HG02588 (cell line): ENCODE measurements around the gene FANCL.
"Not testable (repeated sequence)": the region's sequence is repeated elsewhere in the genome, so short reads cannot be mapped to it uniquely, and the experiment has no call there.

Experiments used
- ATAC-seq: cut with Tn5 transposase; IDR thresholded peaks from one replicate; pipeline ENCODE4 v1.9.1; 2021; ENCODE audit warnings: mild to moderate bottlenecking, moderate library complexity; ENCODE audit not compliant: unreplicated experiment

The FANCL gene

DNA sequence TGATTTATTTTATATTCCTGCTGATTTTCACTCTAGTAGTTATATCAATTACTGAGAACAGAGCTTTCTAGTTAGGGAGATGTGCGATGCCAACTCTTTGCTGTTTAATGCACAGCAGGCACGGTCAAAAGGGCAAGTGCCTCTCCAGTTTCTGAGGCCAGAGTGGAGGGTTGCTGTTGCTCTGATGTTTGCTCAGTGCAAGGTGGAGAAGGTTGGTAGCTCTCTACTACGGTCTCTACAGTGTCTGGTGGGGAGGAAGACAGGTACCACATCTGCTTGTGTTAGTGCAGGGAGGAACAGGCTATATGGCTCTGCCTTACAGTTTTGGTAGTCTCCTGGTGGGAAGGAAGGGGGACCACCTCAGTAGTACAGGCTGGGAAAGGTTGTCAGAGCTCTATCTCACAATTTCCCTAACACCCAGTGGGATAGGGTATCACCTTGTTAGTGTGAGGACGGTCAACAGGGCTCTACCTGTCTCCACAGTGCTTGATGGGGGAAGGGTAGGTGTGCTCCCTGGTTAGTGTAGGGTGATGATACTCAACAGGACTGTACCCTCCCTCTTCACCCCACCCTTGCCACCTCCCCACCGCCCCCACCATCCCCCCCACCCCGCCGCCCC is 85.9 kb downstream of the FANCL start:
- ATAC-seq: no peak

DNA sequence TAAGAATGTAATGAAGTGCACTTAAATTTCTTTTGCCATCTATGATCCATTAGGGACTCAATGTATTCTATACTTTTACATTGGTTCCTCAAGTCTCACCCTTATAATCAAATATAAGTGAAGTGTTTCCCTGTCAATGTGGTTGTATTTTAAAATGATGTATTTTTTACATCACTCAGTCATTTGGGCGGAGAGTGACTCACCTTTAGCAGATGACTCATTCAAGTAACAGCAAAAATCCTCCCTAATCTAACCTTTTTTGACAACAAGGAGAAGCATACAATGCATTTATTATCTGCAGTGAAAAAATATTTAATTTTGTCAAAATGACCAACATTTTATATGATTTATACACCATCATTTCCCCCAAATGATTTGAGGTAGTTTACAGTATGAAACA is 94.4 kb downstream of the FANCL start:
- ATAC-seq: no peak

DNA sequence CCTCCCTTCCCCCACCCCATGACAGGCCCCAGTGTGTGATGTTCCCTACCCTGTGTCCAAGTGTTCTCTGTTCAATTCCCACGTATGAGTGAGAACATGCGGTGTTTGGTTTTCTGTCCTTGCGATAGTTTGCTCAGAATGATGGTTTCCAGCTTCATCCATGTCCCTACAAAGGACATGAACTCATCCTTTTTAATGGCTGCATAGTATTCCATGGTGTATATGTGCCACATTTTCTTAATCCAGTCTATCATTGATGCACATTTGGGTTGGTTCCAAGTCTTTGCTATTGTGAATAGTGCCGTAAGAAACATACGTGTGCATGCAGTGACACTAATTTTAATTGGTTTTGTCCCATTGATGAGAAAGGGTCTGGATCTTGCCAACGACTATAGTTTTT is 95.4 kb downstream of the FANCL start:
- not testable (repeated sequence) for ATAC-seq

DNA sequence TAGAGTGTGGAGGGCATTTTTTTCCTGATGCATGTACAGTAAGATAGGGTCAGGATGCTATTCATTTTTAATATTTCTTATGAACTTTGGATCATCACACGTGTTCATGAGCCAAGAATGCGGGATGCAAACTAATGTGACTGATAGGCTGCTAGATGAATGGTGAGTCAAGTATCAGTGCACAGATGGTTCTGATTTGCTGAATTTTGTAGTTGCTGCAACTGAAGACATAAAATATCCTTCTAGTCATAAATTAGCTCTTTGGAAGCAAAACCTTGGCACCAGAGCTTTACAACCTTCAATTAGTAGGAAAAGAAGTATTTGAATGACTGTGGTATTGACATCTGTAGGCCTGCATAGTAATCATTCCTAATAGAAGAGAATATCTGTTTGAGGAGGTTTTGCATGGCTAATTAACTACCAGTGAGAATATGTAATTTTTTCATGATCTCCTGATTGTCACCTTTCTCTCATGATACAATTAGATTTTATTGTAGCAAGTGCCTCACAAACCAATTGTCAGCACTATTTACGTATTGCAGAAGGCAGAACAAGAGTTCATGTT is 100.5 kb downstream of the FANCL start:
- no peak for ATAC-seq

DNA sequence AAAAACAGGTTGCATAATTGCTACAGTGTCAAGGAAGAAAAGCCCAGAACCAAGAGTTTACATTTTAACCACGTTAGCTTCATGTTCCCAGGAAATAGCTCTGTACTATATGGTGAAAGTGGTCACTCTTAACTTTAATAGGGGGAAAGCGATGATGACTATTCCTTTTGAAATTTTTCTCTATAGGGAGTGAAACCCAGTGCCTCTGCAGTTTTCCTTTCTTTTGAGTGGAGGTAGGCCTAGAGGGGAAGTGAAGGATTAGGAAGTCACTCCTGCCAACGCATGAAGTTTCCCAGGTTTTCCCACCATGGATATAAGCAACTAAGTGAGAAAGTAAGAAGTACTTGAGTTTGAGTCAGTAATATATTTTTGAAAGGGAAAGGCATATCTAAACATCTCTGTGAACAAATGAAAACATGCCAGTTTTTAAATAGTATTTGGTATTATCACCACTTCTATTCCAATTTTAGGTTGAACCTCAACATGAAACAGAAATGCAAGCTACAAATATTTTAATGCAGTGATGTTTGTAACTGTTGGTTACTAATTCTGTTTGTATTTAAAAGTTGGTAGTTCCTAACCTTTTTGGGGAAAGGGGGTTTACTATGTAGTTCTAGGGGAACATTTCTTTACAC is 102.6 kb downstream of the FANCL start:
- ATAC-seq: no peak

DNA sequence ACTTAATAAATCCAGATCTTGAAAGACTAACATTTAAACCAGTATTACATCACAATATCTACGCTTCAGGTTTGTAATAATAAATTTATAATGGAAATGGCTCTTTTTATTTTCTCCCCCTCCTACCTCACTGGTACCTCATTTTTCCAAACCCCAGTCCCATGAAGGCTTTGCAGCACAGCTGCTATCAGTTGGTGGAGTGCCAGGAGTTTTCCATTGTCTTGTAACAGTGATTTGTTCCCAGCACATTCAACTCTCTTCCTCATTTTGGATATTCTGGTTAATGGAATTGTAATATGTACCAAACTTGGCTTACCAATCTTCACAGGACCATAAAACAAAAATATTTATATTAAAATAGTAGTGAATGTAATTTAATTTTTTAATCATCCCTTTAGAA is 103.3 kb downstream of the FANCL start:
- ATAC-seq: no peak

DNA sequence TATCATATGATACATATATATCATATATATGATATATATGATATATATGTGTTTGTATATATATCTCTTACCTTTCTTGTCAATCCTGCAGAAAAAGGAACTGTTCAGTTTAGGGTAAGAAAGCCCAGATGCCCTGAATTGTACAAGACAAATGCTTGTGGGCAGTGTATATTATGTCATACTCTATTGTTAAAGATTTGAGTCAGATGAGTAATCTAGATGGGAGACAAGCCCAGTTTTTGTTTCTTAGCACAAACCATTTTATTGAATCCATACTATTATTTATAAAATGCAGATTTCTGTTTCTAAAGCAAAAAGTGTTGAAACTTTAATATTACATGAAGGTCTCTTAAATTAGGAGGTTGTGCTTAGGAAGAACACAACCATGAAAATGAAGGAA is 103.9 kb downstream of the FANCL start:
- no peak for ATAC-seq

DNA sequence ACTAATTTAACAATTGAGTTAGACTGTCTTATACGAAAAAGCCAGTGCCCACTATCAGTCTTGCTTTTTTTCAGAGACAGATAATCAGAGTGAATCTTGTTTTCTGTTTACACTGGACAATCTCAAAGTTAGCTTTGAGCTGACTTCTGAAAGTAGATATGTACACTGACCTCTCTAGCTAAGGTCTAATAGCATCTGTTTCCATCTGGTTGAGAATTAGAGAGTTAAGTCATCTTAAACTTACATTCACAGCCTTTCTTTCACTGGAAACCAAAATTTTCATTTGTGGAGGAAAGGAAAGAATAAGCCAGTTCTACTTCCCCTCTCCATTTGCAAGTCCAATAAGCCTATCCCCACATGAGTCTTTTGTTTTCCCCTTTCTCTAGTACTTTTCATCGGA is 105.3 kb downstream of the FANCL start:
- ATAC-seq: no peak

DNA sequence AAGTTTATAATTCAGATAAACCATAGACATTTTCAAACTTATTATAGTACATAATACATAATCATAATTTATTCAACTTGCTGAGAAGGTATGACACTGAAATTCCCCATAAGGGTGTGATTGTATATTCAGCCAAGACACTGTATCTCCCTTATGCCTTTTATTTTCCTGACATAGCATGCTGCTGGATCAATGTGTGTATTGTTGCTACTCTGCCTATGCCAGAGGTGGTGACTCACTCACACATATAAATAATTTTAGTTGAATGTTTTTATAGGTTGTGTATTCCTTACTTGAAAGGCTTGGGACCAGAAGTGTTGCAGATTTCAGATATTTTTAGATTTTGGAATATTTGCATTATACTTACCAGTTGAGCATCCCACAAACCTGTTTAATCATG is 107.7 kb downstream of the FANCL start:
- no peak for ATAC-seq

DNA sequence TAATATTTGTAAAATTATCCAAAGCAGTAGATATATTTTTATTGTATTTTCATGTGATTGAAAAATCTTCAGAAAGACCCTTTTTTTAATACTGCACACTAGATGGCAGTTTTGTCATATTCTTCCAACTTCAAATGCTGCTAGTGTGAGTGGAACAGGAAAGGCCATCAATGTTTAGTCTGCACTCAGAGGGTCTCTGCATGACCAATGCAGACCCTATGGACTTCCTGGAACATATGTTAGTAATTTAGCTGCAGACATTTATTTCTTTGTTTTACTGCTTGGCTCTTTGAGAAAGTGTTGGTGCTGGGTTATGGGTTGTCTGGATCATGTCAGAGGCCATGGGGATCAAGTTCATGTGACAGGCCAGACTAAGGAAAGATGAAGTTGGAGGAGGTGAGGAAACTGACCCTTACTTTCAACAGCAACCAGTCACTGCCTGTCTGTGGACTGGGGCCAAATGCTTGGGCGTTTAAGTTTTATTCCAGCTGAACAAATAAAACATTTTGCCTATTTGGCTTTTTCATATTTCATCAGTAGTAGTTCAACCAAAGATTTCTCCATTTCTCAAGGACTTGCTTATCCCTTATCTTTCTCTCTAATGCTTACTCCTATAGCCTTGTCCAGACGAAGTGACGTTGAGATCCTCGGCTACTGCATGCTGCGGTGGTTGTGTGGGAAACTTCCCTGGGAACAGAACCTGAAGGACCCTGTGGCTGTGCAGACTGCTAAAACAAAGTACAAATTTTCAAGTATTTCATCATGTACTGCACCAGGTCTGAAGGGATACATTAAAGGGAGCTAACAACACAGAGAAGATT is 109.7 kb downstream of the FANCL start:
- no peak for ATAC-seq

DNA sequence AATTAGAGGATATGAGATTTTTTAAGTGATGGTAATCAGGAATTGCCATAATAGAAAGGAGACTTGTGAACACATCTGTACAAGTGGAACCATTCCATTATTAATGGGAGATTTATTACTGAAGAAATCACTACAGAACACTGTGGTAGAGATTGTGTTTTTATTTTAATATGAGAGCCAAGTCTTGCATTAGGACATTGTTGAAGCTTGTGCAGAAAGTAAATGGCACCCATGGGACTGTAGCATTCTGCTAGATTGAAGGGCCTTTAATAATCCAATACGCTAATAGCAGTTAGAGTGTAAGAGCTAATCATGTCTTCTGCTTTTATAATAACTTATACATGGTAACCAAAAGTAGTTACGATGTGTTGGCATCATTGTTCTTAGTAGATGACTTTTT is 110.9 kb downstream of the FANCL start:
- no peak for ATAC-seq

DNA sequence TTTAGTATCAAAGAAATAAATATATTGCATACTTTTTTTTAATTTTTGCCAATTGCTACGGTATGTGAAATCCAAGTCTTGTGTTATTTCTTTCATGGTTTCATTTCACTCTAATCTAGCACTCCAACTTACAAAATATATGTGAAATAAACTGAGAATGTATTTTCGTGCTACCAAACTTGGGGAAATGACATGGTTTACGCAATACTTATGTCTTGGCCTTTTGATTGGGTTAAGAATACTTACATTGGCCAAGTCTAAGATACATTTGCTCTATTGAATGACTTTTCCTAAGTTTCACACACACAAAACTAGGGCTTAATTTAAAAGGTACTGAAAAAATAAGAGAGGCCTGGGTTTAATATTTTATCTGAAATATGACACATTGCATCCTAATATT is 114.0 kb downstream of the FANCL start:
- ATAC-seq: no peak

DNA sequence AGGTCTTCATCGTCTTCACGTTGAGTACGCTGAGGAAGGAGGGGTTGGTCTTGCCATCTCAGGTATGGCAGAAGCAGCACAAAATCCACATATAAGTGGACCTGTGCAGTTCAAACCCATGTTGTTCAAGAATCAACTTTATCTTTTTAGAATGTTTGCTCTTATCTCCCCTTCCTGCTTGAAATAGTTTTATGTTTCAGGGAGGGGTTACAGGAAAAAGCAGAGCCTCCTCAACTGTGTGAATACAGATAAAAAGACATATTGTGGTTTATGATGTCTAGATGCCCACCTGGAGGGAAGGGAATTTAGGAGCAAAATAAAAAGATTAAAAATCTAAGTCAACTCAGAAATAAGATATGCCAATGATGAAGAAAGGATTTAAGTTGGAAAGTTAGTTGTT is 118.6 kb downstream of the FANCL start:
- ATAC-seq: no peak

DNA sequence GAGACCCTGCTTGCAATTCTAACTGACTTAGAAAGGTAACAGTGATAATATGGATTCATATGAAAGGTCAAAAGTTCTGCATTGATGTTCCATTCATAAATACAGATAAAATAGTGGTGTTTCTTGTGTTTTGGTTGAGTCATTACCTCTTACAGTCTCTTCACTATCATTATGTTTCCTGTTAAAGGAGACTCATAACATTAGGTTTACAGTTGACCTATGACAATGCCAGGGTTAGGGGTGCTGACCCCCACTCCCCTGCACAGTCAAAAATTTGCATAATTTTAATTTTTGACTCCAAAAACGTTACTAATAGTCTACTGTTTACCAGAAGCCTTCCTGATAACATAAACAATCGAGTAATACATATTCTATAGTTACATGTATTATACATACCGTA is 119.1 kb downstream of the FANCL start:
- ATAC-seq: no peak

DNA sequence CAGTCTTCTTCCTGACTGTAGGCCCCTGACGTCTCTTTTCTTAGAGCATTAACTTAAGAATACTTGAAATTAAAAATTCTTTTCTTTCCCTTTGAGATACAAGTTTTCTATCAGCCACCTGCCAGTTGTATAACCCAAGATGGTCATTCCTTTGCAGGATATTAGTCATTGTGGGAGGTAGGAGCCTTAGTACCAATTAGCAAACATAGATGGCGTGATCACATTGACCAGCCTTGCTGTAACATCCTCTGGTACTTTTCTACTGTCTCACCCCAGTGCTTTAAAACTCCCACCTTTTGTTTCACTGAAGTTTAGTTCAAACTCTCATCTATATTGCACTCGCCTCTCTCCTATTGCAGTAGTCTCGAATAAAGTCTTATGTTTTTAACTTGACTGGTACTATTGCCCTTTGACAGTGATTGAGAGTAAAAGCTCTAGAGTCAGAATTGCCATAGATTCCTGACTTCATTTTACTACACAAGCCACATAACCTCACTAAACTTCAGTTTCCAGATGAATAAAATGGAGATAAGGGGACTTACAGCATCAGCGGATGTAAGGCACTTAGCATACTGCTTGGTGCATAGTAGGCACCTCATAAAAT is 120.4 kb downstream of the FANCL start:
- ATAC-seq: no peak

DNA sequence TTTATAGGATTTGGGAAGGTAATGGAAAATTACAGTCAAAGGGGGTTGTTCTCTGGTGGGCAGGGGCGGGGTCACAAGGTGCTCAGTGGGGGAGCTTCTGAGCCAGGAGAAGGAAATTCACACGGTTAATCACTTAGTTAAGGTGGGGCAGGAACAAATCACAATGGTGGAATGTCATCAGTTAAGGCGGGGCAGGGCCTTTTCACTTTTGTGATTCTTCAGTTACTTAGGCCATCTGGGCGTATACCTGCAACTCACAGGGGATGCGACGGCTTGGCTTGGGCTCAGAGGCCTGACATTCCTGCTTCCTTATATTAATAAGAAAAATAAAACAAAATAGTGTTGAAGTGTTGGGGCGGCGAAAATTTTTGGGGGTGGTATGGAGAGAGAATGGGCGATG is 127.6 kb downstream of the FANCL start:
- ATAC-seq: not testable (repeated sequence)

DNA sequence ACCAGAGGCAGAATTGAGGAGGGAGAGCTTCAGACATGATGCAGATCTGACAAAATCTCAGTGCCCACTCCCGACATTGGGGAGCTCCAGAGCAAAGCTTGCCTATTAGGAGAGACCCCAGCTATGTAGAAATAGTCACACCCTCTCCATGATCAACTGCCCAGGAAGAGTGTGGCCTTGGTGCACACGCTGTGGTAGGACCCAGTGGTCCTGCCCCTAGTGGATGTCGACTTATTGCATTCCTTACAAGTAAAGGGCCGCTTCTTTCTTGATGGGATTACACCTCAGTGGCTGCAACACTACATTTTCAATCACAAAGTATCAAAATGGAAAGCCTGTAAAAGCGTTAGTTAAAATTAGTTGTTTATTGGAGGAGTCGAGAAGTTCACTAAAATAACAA is 130.4 kb downstream of the FANCL start:
- no peak for ATAC-seq

DNA sequence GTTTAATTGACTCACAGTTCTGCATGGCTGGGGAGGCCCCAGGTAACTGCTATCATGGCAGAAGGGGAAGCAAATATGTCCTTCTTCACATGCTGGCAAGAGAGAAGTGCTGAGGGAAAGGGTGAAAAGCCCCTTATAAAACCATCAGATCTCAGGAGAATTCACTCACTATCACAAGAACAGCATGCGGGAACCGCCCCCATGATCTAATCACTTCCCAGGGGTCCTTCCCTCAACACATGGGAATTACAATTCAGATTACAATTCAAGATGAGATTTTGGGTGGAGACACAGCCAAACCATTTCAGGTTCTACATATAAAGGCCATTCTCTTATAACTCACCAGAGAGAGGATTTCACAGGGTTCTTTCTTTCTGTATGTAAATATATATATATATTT is 131.6 kb downstream of the FANCL start:
- no peak for ATAC-seq
